Suprapubic skin (tissue), 3 donors: Measurements from ENCODE around the gene WDFY4.

Experiments
- CTCF ChIP-seq, 2 donors: fragments of 200-600 bp in 1 of 2; fragments of 450-650 bp in 1 of 2; sonication (generic) in 1 of 2; IDR thresholded peaks; one replicate each; pipeline ENCODE4 v1.5.1; 2016 to 2019; ENCODE audit warnings: antibody characterized with exemption in 2 of 2, mild to moderate bottlenecking in 1 of 2, moderate library complexity in 1 of 2
- POLR2A ChIP-seq, 2 donors: fragments of 450-650 bp; IDR thresholded peaks; one replicate each; pipeline ENCODE4 v1.6.1; 2017; ENCODE audit warnings: antibody characterized with exemption in 2 of 2, mild to moderate bottlenecking in 2 of 2, moderate library complexity in 2 of 2

GRCh38 chr10:48814933-48815332, 130.3 kb downstream of the WDFY4 start:
- no peak for TF ChIP-seq POLR2A (IDR thresholded peaks at IDR 0.05)
- TF ChIP-seq CTCF (IDR thresholded peaks at IDR 0.05): no peak
